T-helper 22 cell (primary cell): ENCODE measurements around the gene THRSP.
A peak's percentile ranks its signal among the peaks of the same experiment; 100 is the strongest.
"Not testable (repeated sequence)": the region's sequence is repeated elsewhere in the genome, so short reads cannot be mapped to it uniquely, and the experiment has no call there.

Experiments used
- DNase-seq: peaks from one replicate; pipeline ENCODE4 v3.0.0-alpha.2; 2020; ENCODE audit warnings: low read depth

Gene THRSP

DNA sequence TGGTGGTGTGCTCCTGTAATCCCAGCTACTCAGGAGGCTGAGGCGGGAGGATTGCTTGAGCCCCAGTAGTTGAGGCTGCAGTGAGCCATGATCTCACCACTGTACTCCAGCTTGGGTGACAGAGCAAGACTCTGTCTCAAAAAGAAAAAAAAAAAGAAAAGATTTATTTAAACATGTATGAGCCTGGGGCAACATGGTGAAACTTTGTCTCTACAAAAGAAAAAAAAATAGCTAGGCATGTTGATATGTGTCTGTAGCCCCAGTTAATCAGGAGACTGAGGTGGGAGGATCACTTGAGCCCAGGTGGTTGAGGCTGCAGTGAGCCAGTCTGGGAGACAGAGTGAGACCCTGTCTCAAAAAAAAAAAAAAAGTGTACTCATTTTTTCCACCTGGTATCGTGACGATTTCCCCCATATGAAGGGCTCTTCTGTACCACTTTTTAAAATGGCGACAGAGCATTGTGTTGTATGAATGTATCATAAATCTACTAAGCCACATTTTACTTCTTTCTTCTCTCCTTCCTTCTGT is 24.2 kb upstream of the THRSP start:
- no peak for DNase-seq

- DNase-seq: no peak
Observed at GRCh38 chr11:78039919-78040671, 23.6 kb upstream of the THRSP start.

DNA sequence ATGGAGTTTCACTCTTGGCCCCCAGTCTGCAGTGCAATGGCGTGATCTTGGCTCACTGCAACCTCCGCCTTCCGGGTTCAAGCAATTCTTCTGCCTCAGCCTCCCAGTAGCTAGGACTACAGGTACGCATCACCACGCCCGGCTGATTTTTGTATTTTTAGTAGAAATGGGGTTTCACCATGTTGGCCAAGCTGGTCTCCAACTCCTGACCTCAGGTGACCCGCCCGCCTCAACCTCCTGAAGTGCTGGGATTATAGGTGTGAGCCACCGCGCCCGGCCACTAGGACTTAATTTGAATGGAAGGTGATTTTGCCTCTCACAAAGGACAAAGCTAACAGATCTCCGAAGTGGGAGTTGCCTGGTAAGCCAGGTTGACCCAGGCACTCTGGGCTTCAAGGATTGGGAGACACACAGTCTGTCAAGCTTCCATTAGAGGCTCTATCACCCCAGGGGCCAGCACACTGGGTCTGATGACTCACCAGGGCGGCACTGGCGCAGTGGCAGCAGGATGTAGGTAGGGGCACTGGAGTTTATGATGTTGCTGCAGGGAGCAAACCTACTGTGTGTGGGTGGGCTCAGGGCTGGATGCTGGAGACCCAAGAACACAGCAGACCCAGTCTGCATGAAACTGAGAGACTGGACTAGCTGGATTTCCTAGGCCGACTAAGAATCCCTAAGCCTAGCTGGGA is 22.8 kb upstream of the THRSP start:
- DNase-seq: no peak

GRCh38 chr11:78041380-78041719 is 22.3 kb upstream of the THRSP start:
- DNase-seq: not testable (repeated sequence)

GRCh38 chr11:78041843-78042440 is 21.7 kb upstream of the THRSP start:
- no peak for DNase-seq

- no peak for DNase-seq
Observed at GRCh38 chr11:78044706-78045105, 19.0 kb upstream of the THRSP start.

- DNase-seq: peak; percentile 35
Observed at GRCh38 chr11:78045851-78046485, 17.7 kb upstream of the THRSP start.

GRCh38 chr11:78046486-78046854 is 17.2 kb upstream of the THRSP start:
- no peak for DNase-seq

DNA sequence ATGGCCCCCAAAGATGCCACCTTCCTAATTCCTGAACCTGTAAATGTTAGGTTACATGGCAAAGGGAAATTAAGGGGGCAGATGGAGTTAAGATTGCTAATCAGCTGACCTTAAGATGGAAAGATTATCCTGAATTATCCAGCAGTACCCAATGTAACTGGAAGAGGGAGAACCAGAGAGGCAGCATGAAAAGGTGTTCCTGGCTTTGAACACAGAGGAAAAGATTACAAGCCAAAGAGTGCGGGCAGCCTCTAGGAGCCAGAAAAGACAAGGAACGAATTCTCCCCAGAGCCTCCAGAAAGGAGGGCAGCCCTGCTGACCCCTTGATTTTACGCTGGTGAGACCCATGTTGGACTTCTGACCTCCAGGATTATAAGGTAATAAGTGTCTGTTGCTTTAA is 15.1 kb upstream of the THRSP start:
- DNase-seq: no peak

- DNase-seq: no peak
Observed at GRCh38 chr11:78049348-78049747, 14.3 kb upstream of the THRSP start.

DNA sequence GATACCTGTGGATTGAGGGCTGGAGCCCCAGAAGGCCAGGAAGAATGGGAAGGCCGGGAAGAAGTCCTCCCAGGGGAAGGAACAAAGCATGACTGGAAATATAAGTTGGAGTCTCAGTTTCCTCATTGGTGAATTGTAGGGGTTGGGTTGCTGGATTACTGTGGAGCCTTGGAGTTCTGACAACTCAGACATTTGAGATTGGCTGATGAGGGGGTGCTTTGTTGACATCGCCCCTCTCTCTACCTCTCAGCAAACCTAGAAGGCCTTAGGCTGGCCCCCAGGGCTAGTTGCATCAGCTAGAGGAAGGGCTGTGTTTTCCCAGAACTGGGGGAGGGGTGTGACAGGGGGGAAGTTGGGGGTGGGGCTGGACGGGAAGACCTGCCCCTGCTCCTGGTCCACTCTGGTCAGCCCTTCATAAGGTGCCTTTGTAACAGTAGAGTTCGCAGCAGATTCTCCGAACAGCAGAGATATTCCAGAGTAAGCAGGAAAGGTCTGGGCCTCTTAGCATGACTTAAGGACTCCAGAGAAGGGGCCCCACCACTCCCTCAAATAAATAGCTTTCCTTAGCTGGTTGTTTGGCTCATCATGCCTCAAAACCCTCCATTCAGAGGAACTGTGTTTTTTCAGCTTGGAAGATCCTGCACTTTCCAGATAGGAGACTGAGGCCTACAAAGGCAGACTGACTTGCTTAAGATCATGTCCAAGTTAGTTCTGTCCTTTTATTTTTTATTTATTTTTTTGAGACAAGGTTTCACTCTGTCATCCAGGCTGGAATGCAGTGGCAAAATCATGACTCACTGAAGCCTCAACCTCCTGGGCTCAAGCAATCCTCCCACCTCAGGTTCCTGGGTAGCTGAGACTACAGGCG is 12.5 kb upstream of the THRSP start:
- DNase-seq: no peak

- no peak for DNase-seq
Observed at GRCh38 chr11:78054971-78055370, 8.7 kb upstream of the THRSP start.

GRCh38 chr11:78056093-78056492 is 7.6 kb upstream of the THRSP start:
- DNase-seq: no peak

- no peak for DNase-seq
Observed at GRCh38 chr11:78057462-78058055, 6.1 kb upstream of the THRSP start.

DNA sequence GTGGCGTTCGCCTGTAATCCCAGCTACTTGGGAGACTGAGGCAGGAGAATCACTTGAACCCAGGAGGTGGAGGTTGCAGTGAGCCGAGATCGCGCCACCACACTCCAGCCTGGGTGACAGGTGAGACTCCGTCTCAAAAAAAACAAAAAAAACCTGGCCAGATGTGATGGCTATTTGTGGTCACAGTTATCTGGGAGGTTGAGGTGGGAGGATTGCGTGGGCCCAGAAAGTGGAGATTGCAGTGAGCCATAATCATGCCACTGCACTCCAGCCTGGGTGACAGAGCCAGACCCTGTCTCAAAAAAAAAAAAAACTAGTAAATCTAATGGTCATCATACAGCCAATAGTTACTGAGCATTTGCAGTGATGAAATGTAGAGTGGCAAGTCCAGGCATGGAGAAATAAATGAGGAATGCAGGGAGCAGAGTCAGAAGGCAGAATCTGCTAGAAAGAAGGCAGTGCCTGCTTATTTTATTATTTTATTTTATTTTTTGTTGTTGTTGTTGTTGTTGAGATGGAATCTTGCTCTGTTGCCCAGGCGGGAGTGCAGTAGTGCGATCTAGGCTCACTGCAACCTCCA is 3.8 kb upstream of the THRSP start:
- DNase-seq: not testable (repeated sequence)

DNA sequence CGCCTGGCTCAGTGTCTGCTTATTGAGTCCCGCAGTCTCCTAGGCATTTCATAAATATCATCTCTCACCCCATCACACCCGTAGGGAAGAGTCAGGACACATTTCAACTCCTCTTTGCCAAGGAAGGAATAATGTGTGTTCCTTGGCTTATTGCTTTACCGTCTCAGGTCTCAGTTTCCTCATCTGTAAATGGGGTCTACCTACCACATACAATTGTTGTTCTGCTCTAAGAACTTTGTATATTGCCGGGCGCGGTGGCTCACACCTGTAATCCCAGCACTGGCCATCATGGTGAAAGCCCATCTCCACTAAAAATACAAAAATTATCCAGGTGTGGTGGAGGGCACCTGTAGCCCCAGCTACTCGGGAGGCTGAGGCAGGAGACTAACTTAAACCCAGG is 3.1 kb upstream of the THRSP start:
- DNase-seq: no peak

DNA sequence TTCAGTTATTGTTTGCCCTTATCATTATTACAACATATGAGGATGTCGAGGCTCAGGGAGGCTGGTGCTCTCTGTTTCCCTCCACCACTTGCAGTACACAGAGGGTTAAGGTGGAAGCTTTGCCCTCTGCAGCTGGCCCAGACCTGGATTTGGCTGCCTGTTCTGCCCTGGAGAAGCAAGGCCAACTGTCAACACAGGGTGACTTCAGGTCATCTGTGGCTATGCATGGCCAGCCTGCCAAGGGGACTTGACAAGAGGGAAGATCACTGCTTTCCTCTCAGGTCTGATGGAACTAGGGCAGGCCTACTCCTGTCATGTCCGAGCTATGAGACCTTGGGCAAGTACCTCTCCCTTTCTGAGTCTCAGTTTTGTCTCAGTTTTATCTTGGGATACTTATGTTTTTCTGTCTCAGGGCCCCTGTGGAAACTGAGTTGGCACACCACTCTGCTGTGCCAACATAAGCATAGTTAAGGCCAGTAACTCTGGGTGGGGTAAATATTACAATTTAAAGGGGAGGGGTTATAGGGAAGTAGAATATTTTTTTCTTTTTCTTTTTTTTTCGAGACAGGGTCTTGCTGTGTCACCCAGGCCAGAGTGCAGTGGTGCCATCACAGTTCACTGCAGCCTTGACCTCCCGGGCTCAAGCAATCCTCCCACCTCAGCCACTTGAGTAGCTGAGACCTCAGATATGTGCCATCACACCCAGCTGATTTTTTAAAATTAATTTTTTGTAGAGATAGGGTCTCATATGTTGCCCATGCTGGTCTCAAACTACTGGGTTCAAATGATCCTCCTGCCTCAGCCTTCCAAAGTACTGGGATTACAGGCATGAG is 2.4 kb upstream of the THRSP start:
- DNase-seq: no peak

DNA sequence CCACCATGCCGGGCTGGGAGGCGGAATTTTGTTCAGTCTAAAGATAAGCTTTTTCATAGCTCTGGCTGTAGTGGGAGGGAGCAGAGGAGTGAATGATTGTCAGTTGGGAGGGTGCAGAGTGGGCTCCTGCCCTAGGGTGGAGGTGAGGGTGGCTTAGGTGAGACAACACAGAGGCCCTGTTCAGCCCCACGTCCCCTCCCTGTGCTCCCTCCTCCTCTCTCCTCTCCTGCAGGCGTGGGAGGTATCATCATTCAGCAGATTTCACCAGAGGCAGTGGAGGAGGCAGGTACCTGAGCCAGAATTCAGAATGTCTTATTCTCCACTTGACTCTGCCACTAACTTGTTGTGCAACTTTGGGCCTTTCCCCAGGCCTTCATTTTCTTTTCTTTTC is 1.7 kb upstream of the THRSP start:
- DNase-seq: no peak

GRCh38 chr11:78062671-78063070 is 990 bp upstream of the THRSP start:
- DNase-seq: no peak

DNA sequence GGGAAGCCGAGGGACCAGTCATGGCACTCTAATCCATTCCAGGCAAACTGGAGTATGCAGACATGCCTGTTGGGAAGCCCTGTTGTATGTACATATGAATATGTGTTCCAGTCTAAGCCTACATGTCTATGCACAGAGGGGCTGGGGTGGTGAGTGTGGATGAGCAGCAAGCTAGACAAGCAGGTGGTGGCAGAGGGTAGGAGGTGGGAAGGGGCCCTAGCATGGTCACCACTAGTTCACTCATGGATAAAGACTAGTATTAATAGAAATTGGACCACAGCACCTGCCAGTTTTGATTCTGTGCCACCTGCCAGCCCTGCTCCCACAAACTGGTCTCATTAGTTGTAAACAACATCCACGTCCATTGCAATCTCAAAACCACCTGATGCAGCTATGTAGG is 1.5 kb downstream of the THRSP start:
- no peak for DNase-seq
